Duodenal mucosa (tissue), 2 donors: Measurements from ENCODE around the gene RHOBTB1.
A peak's percentile ranks its signal among the peaks of the same experiment; 100 is the strongest.

Experiments
- H3K27ac ChIP-seq: one replicate; pipeline ENCODE4 v1.7.0; 2013; ENCODE audit warnings: low read depth, low read length
- H3K27me3 ChIP-seq, 2 donors: one replicate each; pipeline ENCODE4 v1.7.0; 2013; ENCODE audit warnings: low read length in 2 of 2, control low read depth in 1 of 2; ENCODE audit not compliant: insufficient read depth in 2 of 2, control insufficient read depth in 1 of 2
- H3K36me3 ChIP-seq, 2 donors: one replicate each; pipeline ENCODE4 v1.7.0; 2013; ENCODE audit warnings: low read length in 2 of 2, control low read depth in 1 of 2; ENCODE audit not compliant: insufficient read depth in 2 of 2, control insufficient read depth in 1 of 2
- H3K4me1 ChIP-seq, 2 donors: one replicate each; pipeline ENCODE4 v1.7.0; 2013; ENCODE audit warnings: low read length in 2 of 2, control low read depth in 1 of 2; ENCODE audit not compliant: insufficient read depth in 2 of 2, control insufficient read depth in 1 of 2
- H3K4me3 ChIP-seq, 2 donors: one replicate each; pipeline ENCODE4 v1.7.0; 2013; ENCODE audit warnings: low read length in 2 of 2, low read depth in 1 of 2
- H3K9ac ChIP-seq, 2 donors: one replicate each; pipeline ENCODE4 v1.7.0; 2013; ENCODE audit warnings: low read length in 2 of 2, low read depth in 1 of 2
- H3K9me3 ChIP-seq, 2 donors: one replicate each; pipeline ENCODE4 v1.7.0; 2013; ENCODE audit warnings: low read length in 2 of 2, control low read depth in 1 of 2; ENCODE audit not compliant: control insufficient read depth in 1 of 2

Gene RHOBTB1

DNA sequence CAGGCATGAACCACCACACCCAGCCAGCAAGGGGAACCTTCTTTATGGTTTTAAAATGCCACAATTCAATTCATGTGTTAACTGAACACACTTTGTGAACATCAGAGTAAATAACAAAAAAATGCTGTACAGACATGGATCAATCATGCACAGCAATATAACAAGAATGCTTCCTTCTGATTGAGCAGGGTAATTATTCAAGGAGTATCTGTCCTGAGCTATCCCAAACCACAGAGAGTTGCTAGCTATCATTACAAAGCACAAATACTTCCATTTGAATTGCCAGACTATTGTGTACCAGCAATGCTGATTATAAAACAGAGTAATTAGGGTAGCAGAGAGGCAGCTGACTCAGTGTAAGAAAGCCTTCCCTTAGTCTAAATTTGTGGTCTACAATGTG is 11.3 kb upstream of the RHOBTB1 start:
- Histone ChIP-seq H3K27me3 (no peaks in the 10 kb centered on the region), H3K36me3 (no peaks in the 10 kb centered on the region), H3K27ac (no peak overlapping the region), H3K9ac (no peak overlapping the region), H3K4me1 (peaks cover 5 to 14% of the 10 kb centered on the region in 2 donors), H3K9me3 (no peaks in the 10 kb centered on the region), H3K4me3 (no peak overlapping the region)

- Histone ChIP-seq H3K27me3 (no peaks in the 10 kb centered on the region), H3K9ac (no peak overlapping the region)
These were observed 10.1 kb upstream of the RHOBTB1 start for GRCh38 chr10:60954035-60954434.

DNA sequence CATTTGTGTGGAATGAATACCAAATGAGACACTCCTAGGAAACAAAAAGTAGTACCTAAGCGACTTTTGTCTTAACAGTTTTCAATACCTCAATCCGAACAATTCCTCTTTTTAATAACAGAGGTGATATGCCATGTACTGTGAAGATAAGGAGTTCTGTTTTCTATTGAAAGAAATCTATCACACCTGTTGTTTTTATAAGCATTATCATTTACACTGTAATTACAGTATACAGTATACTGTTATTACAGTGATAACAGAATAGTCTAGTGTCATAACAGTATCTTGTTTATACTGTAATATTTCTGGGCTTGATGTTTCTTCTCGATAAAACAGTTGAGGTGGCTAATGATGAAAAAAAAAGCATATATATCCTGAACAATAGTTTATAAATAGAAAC is 9.4 kb upstream of the RHOBTB1 start:
- peaks cover 0 to under 1% of the 10 kb centered on the region in 2 donors for H3K27me3 ChIP-seq
- no peak overlapping the region for H3K9ac ChIP-seq
- H3K4me1 ChIP-seq = peaks cover 5 to 16% of the 10 kb centered on the region in 2 donors
- H3K27ac ChIP-seq = no peak overlapping the region
- H3K36me3 ChIP-seq = no peaks in the 10 kb centered on the region
- H3K4me3 ChIP-seq = no peak overlapping the region
- no peaks in the 10 kb centered on the region for H3K9me3 ChIP-seq

More at GRCh38 chr10:60954035-60954434, 10.1 kb upstream of the RHOBTB1 start:
- H3K27ac ChIP-seq = no peak overlapping the region
- H3K4me1 ChIP-seq = peaks cover 5 to 16% of the 10 kb centered on the region in 2 donors
- H3K9me3 ChIP-seq = no peaks in the 10 kb centered on the region
- H3K36me3 ChIP-seq = no peaks in the 10 kb centered on the region
- no peak overlapping the region for H3K4me3 ChIP-seq

DNA sequence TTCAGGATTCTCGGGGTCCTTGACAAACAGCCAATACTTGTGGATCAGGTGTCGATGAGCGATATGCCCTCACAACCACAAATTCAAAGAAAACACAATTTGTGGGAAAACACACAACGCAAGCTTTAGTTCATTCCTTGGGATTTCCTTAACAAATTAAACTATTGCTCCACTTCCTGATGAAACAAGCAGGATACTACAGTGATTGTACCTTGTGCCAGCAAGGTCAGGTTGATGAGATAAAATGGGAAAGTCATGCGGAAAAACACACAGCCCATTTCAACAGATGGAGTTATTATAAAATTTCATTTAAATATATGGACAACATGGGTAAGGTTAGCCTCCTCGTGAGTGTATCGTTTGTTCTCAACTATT is 8.8 kb upstream of the RHOBTB1 start:
- Histone ChIP-seq H3K4me3 (peak overlapping the region in 1 of 2 donors; percentile 17), H3K27ac (no peak overlapping the region)

GRCh38 chr10:60952067-60952845 is 8.3 kb upstream of the RHOBTB1 start:
- peak overlapping the region in 1 of 2 donors; percentile 17 for H3K4me3 ChIP-seq
- peaks cover 5 to 16% of the 10 kb centered on the region in 2 donors for H3K4me1 ChIP-seq
- peaks cover 0 to 4% of the 10 kb centered on the region in 2 donors for H3K27me3 ChIP-seq
- H3K27ac ChIP-seq = no peak overlapping the region
- H3K9ac ChIP-seq = no peak overlapping the region
- H3K9me3 ChIP-seq = no peaks in the 10 kb centered on the region
- no peaks in the 10 kb centered on the region for H3K36me3 ChIP-seq

More for the DNA sequence above, 8.8 kb upstream of the RHOBTB1 start:
- Histone ChIP-seq H3K9ac (no peak overlapping the region), H3K27me3 (peaks cover 0 to 4% of the 10 kb centered on the region in 2 donors), H3K9me3 (no peaks in the 10 kb centered on the region), H3K36me3 (no peaks in the 10 kb centered on the region), H3K4me1 (peaks cover 5 to 16% of the 10 kb centered on the region in 2 donors)

DNA sequence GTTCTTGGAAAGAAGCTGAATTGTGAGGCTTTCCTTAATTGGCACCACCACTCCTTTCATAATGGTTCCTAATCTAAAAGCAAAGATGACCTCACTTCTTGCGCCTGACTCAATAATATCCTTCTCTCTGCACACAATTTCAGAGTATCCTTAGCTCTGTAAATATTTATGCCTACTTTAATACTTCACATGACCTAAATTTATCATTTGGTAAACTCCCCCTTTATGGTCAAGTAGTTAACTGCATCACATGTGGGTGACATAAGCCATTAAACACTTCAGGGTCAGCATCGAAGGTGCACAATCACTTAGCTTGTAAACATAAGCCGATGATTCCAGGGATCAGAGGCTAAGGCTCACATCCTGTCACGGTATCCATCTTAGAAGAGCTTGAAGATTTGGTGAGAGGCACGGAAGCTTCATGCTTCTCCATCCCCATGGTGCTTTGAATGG is 7.3 kb upstream of the RHOBTB1 start:
- no peak overlapping the region for H3K4me3 ChIP-seq
- H3K27ac ChIP-seq = no peak overlapping the region
- peaks cover 0 to 4% of the 10 kb centered on the region in 2 donors for H3K27me3 ChIP-seq
- H3K9ac ChIP-seq = no peak overlapping the region
- H3K4me1 ChIP-seq = peaks cover 5 to 16% of the 10 kb centered on the region in 2 donors
- H3K36me3 ChIP-seq = no peaks in the 10 kb centered on the region
- H3K9me3 ChIP-seq = no peaks in the 10 kb centered on the region

DNA sequence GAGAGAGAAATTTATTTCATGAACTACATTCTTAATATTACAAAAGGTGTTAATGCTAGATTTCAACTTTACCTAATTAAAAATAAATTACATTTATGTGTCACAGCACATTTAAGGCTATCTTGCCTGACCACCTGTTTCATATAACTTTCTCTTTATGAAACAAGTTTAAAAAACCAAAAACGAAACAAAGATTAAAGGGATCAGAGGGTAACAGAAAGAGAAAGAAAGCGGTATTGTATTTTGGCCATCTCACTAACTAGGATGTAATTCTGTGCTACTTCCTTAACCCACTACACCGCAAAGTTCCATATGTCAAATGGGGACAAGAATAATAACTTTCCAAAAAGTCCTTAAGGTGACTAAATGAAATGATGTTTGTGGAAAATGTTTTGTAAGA is 6.3 kb upstream of the RHOBTB1 start:
- H3K27me3 ChIP-seq = peaks cover 0 to 4% of the 10 kb centered on the region in 2 donors
- no peak overlapping the region for H3K9ac ChIP-seq
- no peak overlapping the region for H3K27ac ChIP-seq
- no peaks in the 10 kb centered on the region for H3K9me3 ChIP-seq
- H3K4me3 ChIP-seq = no peak overlapping the region
- H3K4me1 ChIP-seq = peaks cover 5 to 16% of the 10 kb centered on the region in 2 donors
- H3K36me3 ChIP-seq = no peaks in the 10 kb centered on the region

DNA sequence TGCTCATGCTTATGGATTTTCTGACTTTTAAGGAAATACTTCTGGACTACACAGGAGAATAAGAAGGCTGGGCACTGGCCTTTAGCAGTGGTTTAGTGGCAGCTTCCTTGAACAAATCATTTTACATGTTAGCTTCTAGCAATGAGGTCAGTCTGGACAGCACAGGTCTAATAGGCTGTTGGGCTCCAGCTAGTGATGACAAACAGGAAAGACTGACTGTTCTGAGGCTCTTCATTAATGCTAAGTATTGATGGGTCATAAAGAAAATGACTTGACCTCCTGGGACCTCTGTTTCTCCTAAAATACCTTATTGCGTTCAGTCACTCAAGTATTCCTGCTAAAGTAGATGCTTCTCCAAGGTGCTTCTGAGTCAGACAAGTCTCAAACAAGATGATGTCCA is 4.9 kb upstream of the RHOBTB1 start:
- no peak overlapping the region for H3K4me3 ChIP-seq
- H3K9me3 ChIP-seq = no peaks in the 10 kb centered on the region
- H3K27ac ChIP-seq = no peak overlapping the region
- peaks cover 0 to 4% of the 10 kb centered on the region in 2 donors for H3K27me3 ChIP-seq
- no peaks in the 10 kb centered on the region for H3K36me3 ChIP-seq
- peaks cover 11 to 21% of the 10 kb centered on the region in 2 donors for H3K4me1 ChIP-seq
- H3K9ac ChIP-seq = no peak overlapping the region

- Histone ChIP-seq H3K9me3 (no peaks in the 10 kb centered on the region), H3K9ac (peak overlapping the region; percentile 75 to 86), H3K4me1 (peaks cover 14% of the 10 kb centered on the region in 2 donors)
These were observed 919 bp upstream of the RHOBTB1 start for GRCh38 chr10:60944910-60945297.

GRCh38 chr10:60943316-60944057 is 498 bp downstream of the RHOBTB1 start:
- peaks cover 0 to 4% of the 10 kb centered on the region in 2 donors for H3K27me3 ChIP-seq
- H3K36me3 ChIP-seq = no peaks in the 10 kb centered on the region
- peak overlapping the region; percentile 76 to 86 for H3K4me3 ChIP-seq
- H3K27ac ChIP-seq = peak overlapping the region; percentile 95
- H3K9me3 ChIP-seq = no peaks in the 10 kb centered on the region
- peaks cover 14% of the 10 kb centered on the region in 2 donors for H3K4me1 ChIP-seq
- H3K9ac ChIP-seq = peak overlapping the region; percentile 75 to 86

More at GRCh38 chr10:60944910-60945297, 919 bp upstream of the RHOBTB1 start:
- H3K4me3 ChIP-seq = peak overlapping the region; percentile 76 to 86
- H3K27ac ChIP-seq = peak overlapping the region; percentile 95
- H3K36me3 ChIP-seq = no peaks in the 10 kb centered on the region
- H3K27me3 ChIP-seq = peaks cover 0 to 4% of the 10 kb centered on the region in 2 donors
